NCI-H345 treated with DMSO at 0.1 percent for 48 hours (cell line): ENCODE results near the gene ARNT2.
"Not testable (repeated sequence)": the region's sequence is repeated elsewhere in the genome, so short reads cannot be mapped to it uniquely, and the experiment has no call there.

Source experiments
- DNase-seq: peaks from one replicate; lab custom pipeline; 2025; ENCODE audit not compliant: unreplicated experiment; lab: John Stamatoyannopoulos, UW

Gene ARNT2

DNA sequence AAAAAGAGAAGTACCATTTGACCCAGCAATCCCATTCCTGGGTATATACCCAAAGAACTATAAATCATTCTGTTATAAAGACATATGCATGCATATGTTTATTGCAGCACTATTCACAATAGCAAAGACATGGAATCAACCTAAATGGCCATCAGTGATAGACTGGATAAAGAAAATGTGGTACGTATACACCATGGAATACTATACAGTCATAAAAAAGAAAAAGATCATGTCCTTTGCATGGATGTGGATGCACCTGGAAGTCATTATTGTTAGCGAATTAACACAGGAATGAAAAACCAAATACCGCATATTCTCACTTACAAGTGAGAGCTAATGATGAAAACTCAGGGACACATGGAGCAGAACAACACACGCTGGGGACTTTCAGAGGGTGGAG, 106.8 kb downstream of the ARNT2 start:
- DNase-seq = not testable (repeated sequence)

- DNase-seq = no peak
These were observed 108.8 kb downstream of the ARNT2 start for GRCh38 chr15:80512726-80513660.

- no peak for DNase-seq
These were observed 110.0 kb downstream of the ARNT2 start for GRCh38 chr15:80514071-80514780.

DNA sequence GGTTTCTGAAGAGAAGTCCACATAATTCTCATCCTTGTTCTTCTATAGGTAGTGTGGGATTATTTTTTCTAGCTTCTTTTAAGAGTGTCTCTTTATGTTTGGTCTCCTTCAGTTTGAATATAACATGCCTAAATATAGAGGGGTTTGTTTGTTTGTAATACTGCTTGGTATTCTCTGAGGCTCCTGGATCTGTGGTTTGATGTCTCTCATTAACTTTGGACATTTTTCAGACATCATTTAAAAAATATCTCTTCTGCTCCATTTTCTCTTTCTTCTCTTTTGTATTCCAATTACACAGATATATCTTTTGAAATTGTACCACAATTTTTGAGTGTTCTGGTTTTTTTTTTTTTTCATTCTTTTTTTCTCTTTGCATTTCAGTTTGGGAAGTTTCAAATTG, 113.1 kb downstream of the ARNT2 start:
- no peak for DNase-seq

- no peak for DNase-seq
These were observed 114.3 kb downstream of the ARNT2 start for GRCh38 chr15:80518522-80518921.

DNA sequence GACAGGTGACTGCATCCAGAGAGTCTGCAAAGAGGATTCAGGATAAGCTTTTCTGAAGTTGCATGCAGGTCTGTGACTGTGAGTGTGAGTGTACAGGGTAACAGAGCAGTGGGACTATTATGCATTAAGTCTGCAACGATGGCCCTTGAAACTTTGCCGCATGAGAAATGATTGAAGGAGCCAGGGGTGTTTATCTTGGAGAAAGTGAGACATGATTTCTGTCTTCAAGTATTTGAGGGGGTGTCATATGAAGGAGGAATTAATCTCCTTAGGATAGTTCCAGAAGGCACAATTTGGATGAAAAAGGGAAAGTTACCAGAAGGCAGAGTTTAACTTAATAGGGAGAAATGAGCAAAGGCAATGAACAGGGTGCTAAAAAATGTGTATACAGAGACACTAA, 119.6 kb downstream of the ARNT2 start:
- DNase-seq = no peak

DNA sequence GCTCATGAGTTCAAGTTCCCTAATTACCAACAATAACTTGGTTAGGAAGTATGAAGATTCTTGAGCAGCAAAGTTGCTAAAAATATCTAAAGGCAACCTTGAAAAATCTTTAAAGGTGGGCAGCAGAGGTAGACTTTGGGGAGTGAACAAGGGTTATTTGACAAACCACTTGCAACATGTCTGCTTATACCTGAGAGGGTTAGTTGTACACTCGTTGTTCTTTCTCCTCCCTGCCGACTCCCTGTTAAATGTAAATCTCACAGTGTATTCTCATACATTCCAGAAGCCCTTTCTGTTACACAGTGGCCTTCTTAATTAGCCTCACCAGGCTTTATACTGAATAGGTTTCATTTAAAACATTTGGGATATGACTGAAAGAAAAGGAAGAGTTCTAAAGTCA, 121.7 kb downstream of the ARNT2 start:
- no peak for DNase-seq

GRCh38 chr15:80526556-80527340, 122.6 kb downstream of the ARNT2 start:
- no peak for DNase-seq

- no peak for DNase-seq
These were observed 123.2 kb downstream of the ARNT2 start for GRCh38 chr15:80527406-80527805.

- DNase-seq = no peak
These were observed 123.8 kb downstream of the ARNT2 start for GRCh38 chr15:80527961-80528360.

GRCh38 chr15:80530737-80531365, 126.7 kb downstream of the ARNT2 start:
- no peak for DNase-seq

DNA sequence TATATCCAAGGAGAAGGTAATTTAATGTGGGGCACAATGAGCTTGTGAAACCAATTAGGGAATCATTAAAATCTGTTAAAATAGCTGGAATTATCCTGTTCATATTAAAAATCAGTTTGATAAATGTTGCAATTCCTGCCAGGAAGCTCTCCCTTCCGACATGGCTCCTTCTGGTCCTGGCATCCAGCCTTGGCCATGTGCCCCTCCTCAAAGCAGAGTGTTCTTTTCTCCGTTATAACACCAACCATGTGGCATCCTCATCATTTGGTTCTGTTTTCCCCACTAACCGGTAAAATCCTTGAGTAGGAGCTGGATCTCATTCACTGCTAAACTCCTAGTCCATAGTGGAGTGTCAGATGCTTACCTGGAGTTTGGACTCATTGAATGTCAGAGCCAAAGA, 127.2 kb downstream of the ARNT2 start:
- DNase-seq = no peak

DNA sequence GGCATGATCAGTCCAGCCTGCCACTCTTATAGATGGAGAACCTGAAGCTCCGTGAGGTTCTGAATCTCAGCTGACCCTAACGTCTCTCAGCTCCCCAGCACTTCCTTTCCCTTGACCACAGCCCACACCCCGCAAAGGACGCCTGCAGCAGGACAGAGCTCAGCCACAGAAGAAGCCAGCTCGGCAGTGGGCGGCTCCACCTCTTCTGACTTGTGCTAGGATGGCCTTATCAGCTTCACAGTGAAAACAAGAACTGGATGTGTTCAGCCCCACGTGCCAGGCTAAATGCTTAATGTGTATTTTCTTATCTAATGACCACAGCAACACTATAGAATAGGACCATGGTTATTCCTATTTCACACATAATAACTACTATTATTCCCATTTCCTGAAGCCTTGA, 127.6 kb downstream of the ARNT2 start:
- DNase-seq = no peak

DNA sequence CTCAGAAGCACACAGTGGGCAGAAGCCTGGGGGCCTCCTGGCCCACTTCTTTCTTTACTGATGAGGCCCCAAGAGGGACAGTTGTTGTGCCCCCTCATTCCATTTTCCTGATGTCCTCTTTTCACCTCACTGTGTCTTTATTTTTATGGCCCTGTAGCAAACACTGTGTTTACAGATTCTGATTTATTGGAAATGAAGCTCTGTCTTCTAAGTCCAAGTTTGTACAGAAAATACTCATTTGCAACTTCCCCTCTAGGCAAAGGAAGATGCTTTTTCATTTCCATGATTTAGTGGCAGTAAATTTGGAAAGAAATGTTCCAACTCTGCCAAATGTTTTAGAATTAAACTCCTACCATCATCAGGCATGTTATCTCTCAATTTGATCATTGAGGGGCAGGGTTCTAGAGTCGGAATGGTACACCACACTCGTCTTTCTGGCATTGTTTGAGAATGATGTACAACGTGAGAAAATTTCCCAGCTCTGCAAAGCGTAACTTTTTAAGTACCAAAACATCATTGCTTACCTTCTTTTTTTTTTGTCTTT, 129.7 kb downstream of the ARNT2 start:
- no peak for DNase-seq

DNA sequence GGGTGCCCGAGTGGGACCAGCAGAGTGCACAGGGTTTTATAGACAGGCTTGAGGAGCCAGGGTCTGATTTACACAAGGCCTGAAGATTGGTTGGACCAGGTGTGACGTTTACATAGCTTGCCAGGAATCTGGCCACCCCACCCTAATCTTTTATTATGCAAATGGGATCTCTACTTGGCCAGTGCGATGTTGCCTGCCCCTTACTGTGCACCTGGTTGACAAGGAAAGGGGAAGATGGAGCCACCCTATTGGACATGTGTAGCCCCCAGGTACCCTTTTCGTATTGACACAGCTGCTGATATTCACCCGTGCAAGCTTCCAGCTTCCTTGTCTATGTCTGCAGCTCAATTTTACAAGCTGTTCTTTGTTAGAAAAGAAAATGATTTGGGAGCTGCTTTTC, 132.0 kb downstream of the ARNT2 start:
- DNase-seq = peak; percentile 76

- DNase-seq = peak; percentile 40
These were observed 132.5 kb downstream of the ARNT2 start for GRCh38 chr15:80536716-80537115.

DNA sequence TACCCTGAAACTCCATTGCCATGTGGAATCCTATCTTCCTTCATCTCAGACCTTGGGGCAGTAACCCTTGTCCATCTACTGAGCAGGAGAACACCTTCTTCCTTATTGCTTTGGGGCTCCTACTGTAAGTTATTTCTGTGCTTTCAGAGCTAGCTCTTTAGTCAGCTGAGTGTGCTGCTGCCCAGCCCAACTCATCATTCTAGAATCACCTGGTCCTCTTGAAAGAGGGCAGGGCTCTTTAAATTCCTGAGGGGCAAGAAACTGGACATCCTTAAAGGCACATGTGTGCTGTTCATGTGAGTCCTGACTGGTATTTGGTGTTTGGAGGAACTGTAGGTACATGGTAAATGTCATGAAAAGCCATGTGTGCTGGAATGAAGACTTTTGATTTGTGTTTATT, 140.9 kb downstream of the ARNT2 start:
- DNase-seq = no peak

DNA sequence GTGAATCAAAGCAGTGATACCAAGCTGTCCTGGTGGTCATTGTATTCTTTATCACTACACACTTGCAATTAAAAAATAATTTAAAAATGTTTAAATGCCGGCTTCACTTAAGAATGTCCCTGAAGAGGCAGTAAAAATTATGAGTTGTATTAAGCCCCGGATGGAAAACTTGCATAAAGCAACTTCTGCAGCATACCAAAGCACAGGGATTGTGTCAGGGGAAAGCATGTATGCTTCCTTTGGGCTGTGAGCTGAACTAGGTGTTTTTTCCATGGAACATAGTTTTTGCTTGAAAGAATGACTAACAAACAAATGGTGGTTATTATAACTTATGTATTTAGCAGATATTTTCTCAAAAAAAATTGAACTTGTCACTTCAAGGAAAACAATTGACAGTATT, 143.1 kb downstream of the ARNT2 start:
- DNase-seq = no peak

DNA sequence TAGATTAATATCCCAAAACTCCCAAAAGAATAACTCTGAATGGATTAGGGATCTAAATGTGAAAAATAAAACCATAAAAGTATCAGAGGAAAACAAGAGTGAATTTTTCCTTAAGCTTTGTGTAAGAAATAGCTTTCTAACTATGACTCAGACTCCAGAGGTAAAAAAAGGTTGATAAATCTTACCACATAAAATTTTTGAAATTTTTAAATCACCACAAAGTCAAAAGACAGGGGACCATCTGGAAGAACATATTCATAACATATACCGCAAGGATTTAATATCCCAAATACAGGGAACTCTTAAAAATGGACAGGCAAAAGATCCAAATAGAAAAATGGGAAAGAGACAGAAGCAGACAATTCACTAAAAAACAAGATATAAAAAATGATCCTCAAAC, 145.0 kb downstream of the ARNT2 start:
- DNase-seq = no peak

DNA sequence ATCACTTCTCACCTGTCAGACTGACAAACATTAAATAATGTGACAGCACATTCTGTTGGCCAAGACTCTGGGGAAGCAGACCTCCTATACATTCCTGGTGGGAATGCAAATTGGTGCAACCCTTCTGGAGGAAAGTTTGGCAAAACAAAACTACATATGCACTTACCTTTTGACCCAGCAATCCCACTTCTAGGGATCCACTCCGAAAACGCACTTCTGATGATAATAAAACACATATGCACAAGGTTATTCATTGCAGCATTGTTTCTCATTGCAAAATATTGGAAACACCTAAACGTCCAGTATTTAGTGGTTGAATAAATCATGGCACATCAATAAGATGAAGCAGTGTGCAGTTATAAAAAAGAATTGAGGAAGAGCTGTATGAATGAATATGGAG, 145.5 kb downstream of the ARNT2 start:
- DNase-seq = no peak
